GM18526 (cell line): Measurements from ENCODE around the gene HOXA3.

ENCODE experiments used
- POLR2A ChIP-seq: IDR thresholded peaks from 3 replicates; pipeline ENCODE4 v1.6.1; 2011; ENCODE audit not compliant: insufficient read length; ENCODE audit errors: extremely low read depth

Gene HOXA3

DNA sequence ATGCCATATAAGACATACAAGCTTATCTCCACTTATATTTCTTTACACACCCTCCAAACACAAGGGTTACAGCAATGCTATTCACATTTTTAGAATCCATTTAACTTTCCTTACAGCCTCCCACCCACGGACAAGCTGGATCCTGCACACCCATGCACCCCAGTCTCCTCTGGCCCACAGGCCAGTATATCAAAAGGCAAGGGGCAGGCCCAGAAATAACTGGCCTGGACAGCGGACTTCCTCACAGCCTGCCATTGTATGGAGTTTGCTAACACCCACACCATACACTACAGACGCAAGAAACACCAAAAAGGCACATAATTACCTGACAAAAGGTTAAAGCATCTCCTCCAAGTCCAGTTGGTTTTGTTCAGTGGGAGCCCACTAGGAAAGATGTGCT is 33.8 kb downstream of the HOXA3 start:
- TF ChIP-seq POLR2A, result no peak

DNA sequence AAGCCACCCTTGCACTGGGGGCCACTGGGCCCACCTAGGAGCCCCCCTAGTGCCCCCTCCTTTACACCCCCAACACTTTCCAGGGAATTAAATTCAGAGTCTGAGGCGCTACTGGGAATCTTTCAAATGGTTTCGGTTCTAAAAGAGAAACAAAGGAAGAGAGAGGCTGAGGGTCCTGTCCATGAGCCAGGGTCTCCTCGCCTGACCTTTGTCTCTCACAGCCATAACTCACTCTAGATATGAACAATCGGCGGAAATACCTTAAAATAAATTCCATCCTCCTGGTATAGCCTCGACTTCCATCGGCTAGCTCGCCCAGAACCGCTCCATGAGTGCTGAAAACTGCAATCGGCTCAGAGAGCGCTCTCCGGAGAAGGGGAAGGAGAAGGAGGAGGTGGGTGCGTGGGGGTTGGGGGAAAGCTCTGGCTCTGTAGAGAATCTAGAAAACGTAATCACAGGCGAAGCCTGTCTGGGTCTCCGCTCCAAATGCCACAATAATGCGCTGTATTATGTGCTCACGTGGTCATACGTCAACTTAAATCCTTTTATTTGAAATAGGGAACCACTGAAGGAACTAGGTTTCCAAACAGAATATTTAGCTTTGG is 34.4 kb downstream of the HOXA3 start:
- no peak for TF ChIP-seq POLR2A

DNA sequence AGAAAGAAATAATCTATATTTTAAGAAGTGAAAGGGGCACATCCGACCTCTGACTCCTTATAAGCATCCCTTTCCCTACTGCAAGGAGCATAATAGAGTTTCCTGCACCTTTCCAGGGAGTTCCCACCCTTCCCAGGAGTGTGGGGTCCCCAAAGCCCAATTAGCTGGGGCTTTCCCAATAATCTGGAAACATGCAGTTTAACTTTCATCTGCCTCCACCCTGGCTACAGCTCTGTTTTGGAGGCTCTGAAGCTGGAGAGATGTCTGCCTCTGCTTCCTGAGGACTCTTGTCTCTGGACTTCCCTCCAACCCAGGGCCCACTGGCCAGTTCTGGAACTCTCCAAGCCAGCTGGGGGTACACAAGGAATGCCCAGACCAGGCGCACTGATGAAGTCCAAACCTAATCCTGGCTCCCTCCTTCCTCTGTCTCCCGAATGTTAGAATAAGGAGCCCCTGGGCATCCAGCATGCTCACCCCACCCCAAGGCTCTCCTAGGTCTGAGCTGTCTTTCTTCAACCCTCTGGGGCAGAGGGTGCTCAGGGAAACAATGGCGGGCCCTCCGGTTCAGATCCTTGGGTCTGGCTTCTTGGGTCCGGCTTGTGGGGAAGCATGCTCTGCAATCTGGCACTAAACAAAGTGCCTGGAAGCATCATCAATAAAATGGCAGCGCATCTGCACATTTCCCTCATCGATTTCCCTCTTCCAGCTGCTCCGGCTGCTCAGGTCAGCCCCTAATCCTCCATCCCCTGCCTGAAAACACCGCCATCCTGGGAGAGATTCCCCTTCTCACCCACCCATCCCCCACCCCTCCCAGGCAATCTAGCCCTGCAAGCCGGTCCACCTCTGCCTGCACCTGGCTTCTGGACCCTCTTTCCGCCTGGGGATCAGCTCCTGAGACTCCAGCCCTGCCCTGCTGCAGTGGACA is 35.2 kb downstream of the HOXA3 start:
- TF ChIP-seq POLR2A, result no peak

DNA sequence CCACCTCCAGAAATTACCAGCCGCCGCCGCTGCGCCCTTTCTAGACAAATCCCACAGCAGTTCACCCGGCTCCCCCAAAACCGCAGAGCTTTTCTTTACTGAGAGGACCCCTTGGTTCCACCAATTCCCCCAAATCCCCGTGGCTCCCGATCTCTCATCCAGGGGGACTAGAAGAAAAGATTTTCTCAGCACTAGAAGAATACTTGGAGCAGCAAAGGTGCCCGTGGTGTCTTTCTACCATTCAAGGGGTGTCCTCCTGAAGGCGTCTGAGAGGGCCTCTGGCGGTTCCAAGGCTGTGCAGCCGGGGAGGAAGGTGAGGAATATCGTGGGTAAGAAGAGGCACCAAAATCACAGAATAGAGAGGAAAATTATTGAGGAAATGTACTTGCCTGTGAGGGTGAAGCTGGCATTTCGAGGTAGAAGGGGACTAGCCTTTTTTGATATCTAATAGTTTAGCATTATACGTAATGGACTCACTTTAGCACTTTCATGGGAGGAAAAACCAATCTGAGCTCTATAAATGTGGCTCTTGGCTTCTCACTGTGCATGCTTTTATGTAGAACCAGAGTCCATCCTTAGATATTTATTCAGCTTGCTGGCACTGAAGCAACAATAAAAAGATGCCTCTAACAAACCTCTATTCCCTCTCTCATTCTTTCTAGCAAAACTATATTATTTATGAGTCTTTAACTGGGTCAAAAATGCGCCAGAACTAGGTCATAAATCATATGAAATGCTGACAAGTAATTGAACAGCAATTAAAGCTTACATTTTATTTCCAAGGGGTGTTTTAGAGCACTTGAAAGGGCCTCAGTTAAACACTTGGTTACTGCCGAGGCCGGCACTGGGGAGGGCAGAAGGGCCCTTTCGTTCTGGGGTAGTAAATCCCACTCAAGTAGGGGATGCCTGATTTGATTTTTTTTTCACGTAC is 36.1 kb downstream of the HOXA3 start:
- no peak for TF ChIP-seq POLR2A

DNA sequence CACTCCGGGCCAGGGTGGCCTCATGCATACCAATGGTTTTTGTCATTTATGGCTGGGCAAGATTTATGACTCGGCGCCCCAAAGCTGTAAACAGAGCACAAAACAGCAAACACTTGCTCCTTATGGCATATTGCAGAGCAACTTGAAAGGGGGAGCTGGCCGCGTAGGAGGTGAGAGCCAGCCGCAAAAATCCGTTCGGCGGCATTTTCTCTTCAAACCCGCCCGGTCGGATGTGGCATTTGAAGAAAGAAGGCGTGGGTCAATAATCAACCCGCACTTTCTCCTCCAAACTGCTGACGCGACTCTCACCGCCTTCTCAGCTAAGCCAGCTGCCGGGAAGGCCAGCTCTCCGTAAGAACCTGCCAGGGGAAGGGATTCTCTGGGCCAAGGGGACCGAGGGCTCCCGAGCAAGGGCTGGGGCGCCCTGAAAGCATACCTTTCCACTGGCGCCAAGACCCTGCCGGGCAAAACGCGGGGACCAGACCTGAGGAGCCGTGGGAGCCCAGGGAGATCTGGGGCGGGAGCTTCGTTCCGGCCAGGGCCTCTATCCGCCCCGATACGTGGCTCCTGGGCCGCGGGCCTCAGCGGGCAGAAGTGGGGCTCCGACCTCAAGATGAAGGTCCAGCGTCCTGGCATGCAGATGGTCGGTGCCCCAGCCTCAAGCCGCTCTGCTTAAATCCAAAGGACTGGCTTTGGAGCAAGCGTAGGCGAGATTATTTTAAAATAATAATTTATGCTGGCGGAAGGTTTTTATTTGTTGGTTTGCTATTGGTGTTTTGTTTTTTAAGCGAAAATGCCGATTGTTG is 37.0 kb downstream of the HOXA3 start:
- no peak for TF ChIP-seq POLR2A

DNA sequence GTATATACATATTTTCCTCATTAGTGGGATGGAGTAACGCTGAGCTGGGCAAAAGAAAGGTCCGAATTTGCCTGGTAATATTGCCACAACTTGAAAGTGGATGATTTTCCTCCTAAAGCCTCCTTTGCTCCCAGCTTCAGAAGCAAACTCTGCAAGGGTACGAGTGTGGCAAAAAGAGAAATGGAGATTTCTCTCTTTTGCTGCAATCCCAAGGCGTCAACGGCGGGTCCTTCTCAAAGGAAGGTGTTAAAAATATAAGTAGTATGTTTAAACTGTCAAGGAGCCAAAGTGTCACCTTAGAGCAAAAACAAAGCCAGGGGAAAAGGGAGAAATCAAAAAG is 37.5 kb downstream of the HOXA3 start:
- TF ChIP-seq POLR2A, result no peak

DNA sequence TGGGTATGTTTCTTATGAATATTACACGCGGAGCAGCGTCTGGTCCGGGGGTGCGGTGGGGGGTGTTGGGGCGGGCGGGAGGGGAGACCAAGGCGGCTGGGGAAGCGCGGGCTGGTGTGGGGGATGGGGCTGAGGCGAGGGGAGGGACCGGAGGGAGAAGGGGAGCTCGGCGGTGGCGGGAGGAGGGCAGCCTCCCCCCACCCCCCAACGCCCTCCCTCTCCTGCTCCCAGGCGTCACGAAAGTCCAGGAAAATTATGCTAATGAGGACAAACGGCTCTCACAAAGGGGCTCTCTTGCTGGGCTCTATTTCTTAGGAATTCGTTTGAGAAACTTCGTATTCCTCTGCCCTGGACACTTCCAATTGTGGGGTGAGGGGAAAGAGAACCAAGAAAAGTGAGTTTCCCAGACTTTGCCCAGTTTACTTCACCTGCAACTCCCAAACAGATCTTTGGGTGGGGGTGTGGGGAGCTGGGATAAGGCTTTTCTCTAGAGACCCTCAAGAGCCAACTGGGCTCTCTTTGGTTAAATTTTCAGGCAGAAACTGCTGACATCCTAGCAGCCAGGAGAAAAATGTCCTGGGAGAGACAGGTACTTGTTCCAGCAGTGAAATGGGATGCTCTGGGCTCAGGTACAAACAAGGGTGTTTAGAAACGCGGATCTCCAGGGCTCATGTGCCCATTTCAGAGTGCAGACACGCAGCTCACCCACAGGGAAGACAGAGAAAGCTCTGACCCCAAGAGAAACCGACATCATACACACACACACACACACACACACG is 38.2 kb downstream of the HOXA3 start:
- no peak for TF ChIP-seq POLR2A

DNA sequence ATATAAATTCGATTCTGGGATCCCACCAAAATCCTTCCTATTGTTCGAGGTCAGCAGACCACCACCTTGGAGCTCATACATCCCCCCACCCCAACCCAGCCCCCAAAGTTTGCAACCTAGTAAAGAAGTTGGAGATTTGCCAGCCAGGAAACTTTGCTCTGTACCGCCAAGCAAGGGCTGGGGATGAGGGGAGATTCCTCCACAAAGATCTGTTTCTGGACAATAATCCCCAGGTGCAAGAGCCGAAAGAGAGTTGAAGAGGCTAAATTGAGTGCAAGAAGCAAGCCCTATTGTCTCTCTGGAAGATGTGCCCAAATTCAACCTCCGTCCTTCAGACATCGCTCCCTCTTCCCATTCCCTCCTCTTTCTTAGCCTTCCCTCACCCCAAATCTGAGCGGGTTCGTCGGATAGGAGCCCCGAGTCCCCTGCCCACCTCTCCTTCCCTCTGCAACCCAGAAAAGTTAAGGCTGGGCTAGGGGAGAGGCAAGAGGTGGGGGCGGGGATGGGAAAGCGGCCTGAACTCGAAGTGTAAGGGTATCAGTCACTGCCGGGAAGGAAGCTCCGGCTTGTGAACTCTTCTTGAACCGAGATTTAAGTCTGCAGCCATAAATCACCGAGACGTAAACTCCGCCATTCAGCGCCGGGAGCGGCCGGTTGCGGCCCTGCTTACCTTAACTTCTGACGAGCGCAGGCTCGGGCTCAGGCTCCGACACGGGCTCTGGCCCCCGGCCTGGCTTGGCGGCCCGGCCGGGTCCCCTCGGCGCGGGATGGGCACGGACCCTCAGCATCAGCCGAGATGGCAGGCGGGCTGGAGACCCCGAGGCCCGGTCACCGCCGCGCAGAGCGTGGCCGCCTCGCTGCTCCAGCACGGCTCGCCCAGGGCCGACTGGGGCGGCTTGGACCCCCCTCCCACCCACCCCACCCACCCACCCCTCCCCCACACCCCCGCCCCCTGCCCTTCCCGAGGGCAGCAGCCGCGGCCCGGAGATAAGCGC is 39.1 kb downstream of the HOXA3 start:
- TF ChIP-seq POLR2A, result no peak

DNA sequence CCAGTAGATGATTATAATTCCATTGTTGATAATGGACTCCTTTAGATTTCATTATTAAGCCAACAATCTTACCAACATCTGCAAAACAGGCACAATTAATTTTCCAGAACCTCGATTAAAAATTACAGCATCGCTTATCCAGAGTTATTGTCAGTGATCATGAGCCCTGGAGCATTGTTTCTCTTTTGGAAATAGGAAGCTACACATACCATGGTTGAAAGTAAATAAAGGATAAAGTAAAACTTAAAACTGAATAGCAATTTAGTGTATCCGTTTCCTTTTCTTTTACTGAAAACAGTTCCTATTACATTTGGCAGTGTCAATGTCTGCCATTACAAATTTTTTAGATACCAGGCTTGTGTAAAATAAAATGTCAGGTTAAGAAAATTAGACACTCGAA is 40.0 kb downstream of the HOXA3 start:
- no peak for TF ChIP-seq POLR2A

DNA sequence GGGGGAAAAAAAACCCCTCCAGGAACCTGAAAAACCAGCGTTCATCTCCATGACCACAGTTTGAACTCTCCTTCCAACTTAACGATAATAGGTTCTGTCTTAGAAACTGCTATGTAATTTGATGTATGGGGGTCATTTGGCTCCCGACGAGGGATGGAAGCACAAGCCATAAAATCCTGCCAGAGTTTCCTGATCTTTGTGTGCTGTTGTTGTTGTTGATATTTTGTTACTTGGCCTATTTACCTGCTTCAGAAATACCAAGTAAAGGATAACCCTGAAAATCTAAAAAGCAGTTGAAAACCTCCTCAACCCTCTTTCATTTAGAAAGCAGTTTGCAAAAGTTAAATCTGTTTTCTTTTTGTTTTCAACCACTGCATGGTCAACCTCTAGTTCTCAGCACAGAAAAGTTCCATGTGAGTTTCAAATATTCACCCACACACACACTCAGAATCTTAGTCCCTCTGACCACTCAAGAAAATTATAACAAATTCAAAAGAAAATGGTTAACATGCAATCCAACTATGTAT is 40.6 kb downstream of the HOXA3 start:
- no peak for TF ChIP-seq POLR2A

DNA sequence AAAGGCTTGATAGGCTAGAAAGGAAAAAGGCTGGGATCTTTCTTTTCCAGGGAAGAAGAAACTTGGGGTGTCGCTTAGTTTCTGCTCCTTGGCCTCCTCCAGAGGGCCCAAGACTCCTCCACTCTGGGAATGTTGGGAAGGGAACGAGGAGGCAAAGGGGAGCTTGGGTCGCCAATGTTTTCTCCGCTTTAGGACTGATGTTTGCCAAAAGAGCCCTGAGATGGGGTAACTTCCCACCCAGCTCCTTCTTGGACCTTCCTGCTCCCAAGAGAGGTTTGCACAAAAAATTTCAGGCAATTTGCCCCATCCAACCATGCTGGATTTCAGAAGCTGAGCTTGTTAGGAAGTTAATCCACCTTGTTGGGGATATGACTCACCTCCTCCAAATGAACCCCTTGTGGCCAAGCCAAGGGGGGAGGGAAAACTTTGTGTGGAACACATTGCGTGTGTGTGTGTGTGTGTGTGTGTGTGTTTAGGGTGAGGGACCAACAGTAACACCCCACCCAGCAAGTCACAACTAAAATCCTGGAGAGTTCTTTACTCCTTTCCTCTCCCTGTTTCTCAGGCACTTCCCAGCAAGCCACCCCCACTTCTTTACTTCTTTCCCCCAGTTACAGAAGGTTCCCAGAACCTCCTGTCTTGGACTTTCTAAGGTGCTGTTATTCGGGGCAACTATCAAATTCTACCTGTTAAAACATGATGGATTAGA is 41.2 kb downstream of the HOXA3 start:
- TF ChIP-seq POLR2A, result no peak

DNA sequence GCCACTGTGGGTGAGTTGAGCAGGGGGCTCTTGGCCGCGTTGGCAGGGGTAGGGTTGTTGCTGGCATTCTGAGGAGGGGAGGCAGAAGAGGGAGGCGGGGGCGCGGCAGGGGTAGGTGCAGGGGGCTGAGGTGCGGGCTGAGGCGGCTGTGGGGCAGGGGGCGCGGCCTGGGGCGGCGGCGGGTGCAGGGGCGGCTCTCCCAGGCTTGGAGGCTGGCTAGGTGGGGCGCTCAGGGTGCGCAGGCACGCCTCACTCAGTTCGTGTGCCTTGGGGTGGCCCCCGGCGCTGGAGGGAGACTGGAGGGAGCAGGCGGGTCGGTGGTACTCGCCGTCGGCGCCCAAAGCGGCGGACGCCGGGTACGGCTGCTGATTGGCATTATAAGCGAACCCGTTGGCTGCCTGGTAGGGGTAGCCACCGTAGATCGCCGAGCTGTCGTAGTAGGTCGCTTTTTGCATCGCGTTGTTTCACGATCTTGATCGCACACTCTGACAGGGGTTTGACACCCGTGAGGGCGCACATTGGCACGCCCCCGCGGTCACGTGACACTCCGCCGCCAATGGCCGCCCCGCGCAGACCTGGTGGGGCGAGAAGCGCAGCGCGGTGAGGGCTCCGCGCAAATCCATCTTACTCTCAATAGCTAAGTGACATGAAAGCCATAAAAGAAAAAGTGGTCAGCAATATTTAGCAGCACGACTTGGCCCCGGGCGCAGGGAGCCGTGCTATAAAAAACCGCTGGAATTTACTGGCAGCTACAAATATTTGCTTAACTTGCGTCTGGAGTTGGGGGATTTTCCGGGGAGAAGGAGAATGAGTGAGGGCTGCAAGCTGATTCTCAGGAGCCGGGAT is 42.0 kb downstream of the HOXA3 start:
- no peak for TF ChIP-seq POLR2A
